Measurements from ENCODE around the gene FZD10.
A peak's percentile ranks its signal among the peaks of the same experiment; 100 is the strongest.

Gene FZD10

DNA sequence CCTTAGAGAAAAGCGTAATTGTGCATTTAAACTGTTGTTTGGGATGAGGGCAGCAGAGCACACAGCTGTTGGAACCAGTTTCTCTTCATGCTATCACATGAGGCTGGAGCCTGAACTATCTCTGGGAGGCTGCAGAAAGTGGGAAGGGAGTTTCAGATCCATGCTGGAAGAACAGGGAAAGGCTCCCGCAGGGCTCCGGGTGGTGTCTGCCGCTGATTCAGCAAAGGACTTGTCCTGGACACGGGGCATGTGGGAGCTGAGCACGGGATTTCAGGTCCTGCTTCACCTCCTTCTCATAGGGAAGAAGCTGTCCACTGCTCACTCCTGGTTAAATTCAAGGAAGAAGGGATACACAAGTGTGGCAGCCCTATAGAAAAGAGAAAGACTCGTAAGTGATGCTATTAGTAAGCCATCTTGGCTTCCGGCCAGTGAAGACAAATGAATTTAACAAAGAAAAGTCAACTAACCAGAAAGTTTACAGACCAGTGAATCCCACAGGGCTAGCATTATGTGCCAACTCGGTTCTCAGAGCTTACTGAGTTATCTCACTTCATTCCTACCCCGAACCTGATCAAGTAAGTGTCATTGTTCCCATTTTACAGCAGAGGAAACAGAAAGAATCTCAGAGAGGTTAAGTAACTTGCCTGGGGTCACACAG is 6.7 kb upstream of the FZD10 start:
- DNase-seq = no peak

DNA sequence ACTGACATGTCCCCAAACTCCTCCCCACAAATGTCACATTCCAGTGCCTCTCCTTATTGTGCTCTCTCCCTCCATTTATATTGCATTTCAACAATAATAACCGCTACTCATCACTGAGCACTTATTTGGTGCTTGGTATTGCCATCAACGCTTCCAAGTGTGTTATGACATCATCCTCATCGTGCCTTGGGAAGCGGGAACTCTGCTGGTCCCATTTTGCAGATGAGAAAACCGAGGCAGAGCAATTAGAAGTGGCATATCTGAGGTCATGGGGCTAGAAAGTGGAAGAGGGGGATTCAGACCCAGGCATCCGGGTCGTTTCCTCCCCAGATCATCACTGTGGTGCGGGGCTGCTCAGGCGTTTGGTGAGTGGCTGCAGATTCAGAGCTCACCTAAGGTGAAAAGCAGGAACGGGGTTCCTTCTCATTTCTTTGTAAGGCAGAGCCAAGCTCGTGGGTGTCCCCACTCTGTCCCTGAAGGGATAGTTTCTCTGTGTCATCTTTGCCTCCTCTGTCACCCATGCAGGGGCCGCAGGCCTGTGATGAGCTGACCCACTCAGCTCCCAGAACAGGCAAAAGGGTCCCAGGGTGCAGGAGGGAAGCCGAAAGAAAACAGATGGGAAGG is 5.5 kb upstream of the FZD10 start:
- DNase-seq = no peak

GRCh38 chr12:130157998-130158753 is 4.1 kb upstream of the FZD10 start:
- DNase-seq = no peak

GRCh38 chr12:130158754-130159059 is 3.6 kb upstream of the FZD10 start:
- no peak for DNase-seq

GRCh38 chr12:130160306-130160705 is 2.0 kb upstream of the FZD10 start:
- DNase-seq = no peak

- DNase-seq = no peak
These were observed 1.5 kb upstream of the FZD10 start for GRCh38 chr12:130160711-130161231.

DNA sequence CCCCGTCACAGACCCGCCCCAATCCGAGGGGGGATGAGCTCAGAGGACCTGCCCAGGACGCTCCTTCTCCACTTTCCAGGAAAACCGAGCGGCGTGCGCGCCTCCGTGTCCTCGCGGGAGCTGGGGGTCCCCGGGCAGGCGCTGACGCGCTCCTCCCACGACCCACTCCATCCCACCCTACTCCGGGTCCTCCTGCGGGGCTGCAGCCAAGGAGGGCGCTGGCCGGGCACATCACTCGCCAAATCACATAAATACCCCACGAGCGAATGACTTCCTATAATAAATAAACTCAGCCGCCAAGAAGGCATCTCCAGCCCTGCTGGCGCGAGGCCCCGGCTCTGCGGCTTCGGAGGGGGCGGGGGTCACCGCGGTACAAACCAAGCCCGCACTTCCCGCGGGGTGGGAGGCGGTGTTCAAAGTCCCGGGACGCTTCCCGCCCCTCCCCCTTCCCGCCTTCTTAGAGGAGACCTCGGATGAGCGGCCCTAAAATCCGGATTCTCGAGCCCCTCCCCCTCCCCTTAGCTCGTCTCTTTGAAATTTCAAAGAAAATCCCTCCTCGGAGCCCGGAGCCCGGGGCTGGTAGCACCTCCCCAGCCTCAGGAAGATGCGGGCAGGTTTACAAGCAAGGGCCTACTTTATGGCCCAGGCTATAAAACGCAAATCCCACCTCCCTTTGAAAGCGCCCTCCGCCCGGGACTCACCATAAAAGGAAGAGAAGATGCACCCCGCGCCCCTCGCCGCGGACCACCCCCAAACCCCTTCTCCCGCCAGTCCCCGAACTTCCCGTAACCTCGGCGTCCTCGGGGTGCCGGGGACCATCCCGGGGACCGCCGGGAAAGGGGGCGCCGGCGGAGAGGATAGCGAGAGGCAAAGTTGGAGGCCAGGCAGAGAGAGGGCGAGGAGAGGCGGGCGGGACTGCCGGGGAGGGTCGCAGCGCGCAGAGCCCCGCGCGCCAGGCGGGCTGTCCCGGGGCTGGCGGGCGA is 712 bp upstream of the FZD10 start:
- peak; percentile 9 for DNase-seq

DNA sequence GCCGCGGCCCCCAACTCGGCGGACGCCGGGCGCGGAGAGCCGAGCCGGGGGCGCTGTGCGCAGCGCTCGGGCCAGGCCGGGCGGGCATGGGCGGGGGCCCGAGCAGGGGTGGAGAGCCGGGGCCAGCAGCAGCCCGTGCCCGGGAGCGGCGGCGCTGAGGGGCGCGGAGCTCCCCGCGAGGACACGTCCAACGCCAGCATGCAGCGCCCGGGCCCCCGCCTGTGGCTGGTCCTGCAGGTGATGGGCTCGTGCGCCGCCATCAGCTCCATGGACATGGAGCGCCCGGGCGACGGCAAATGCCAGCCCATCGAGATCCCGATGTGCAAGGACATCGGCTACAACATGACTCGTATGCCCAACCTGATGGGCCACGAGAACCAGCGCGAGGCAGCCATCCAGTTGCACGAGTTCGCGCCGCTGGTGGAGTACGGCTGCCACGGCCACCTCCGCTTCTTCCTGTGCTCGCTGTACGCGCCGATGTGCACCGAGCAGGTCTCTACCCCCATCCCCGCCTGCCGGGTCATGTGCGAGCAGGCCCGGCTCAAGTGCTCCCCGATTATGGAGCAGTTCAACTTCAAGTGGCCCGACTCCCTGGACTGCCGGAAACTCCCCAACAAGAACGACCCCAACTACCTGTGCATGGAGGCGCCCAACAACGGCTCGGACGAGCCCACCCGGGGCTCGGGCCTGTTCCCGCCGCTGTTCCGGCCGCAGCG is 639 bp downstream of the FZD10 start:
- DNase-seq = no peak

- DNase-seq = no peak
These were observed 1.4 kb downstream of the FZD10 start for GRCh38 chr12:130163461-130164215.

- DNase-seq = no peak
These were observed 1.9 kb downstream of the FZD10 start for GRCh38 chr12:130164216-130164542.

- DNase-seq = no peak
These were observed 2.7 kb downstream of the FZD10 start for GRCh38 chr12:130164936-130165335.

GRCh38 chr12:130166306-130166705 is 4.0 kb downstream of the FZD10 start:
- no peak for DNase-seq

DNA sequence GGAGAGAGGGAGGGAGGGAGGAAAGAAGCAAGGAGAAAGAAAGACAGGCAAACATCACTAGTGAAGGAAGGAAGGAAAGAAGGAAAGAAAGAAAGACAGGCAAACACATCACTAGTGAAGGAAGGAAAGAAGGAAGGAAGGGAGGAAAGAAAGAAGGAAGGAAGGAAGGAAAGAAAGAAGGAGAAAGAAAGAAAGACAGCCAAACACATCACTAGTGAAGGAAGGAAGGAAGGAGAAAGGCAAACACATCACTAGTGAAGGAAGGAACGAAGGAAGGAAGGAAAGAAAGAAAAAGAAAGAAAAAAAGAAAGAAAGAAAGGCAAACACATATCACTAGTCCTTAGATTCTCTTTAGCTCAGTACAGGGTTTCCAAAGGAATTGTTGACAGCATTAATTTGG is 5.3 kb downstream of the FZD10 start:
- no peak for DNase-seq

GRCh38 chr12:130169256-130169655 is 7.0 kb downstream of the FZD10 start:
- no peak for DNase-seq

DNA sequence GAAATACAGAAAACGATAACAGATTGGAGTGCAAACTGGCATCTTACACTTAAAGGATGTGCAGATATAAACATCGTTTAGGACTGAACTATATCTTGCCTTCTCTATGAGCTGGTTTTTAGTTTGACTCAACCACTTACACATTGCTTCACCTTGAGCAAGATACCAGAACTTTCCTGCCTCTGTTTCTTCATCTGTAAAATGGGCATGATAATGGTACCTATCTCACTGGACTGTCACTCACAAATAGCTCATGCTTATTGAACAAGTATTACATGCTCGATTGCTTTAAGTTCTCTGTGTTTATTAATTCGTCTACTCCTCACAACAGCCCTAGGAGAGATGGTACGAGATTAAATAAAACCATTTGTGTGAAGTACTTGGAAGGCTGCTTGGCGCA is 7.7 kb downstream of the FZD10 start:
- no peak for DNase-seq

GRCh38 chr12:130170611-130171010 is 8.3 kb downstream of the FZD10 start:
- DNase-seq = no peak

DNA sequence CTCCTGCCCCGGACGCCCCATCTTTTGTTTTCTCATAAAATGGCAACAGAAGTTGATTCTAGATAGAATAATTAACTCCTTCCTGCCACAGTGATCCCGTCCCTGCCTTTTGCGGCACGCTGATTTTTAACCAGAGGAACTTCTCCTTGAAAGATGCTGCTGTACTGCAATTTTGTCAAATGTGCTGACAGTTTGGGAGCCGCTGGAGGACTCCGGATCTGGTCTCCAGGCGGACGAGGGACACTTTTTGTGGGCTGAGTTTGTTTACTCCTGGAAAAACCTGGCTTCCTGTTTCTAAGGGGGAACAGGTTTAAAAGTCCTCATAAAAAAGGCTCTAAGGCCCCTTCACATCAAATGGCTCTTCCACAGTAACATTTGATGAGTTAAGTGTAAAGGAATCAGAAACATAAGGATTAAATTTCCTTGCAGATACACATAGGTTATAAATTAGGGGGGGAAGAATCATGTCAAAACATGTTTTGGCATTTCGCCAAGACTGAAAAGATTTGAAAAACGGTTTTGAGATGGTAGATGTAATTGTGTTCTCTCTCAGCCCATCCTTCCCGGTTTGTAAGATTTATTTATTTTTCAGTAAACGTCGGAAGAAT is 15.5 kb downstream of the FZD10 start:
- DNase-seq = no peak

GRCh38 chr12:130178282-130178681 is 16.0 kb downstream of the FZD10 start:
- no peak for DNase-seq

DNA sequence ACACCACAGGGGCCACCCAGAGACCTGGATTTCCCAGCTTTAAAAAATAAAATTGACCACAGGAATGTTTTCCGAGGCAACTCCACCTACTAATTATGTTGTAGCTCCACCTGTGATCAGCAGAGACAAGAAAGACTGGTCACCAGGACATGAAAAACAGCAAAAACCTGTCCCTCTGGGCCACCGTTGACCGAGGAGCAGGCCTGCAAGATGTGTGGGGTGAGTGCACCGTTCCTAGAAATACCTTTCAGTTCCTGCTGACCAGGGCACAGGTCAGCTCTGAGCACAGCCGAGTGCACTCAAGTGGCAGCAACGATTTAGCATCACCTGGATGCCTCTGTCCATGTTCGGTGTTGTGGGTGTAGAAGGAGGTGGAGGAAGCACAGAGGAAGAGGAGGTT is 16.9 kb downstream of the FZD10 start:
- DNase-seq = no peak

DNA sequence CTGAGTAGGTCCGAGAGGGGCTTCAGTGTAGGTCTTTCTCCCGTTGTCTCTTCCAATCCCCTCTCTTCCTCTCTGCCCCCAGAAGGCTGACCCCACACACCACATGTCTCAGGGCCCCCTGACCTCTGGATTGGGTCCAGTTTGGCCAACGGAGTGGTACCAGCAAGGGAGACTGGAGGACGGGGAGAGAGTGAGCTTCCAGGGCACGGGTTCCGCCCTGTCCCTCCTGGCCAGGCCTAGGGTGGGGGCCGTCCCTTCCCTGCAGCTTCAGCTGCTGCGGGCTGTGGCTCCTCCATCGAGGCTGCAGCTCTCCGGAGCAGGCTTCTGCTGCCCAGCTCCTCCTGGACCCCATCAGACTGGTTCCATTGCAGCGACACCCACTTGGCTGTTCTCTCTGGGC is 17.4 kb downstream of the FZD10 start:
- no peak for DNase-seq

- DNase-seq = no peak
These were observed 18.9 kb downstream of the FZD10 start for GRCh38 chr12:130181211-130181610.

Measured in NCI-H1105 (cell line).